KOPT-K1 (cell line): ENCODE results near the gene HLA-DMA.

Experiments used
- H3K27ac ChIP-seq: fragments of 200-600 bp; sonication (generic); 2 replicates; pipeline ENCODE4 v1.5.1; 2016; ENCODE audit warnings: antibody characterized with exemption, mild to moderate bottlenecking, low read depth, low read length; ENCODE audit not compliant: poor library complexity, severe bottlenecking
- H3K36me3 ChIP-seq: fragments of 200-600 bp; sonication (generic); 2 replicates; pipeline ENCODE4 v1.5.1; 2017; ENCODE audit warnings: antibody characterized with exemption, mild to moderate bottlenecking, low read length, moderate library complexity; ENCODE audit not compliant: insufficient read depth
- H3K9me3 ChIP-seq: fragments of 200-600 bp; sonication (generic); 2 replicates; pipeline ENCODE4 v1.5.1; 2017; ENCODE audit warnings: antibody characterized with exemption, low read length, mild to moderate bottlenecking; ENCODE audit not compliant: insufficient read depth, poor library complexity, severe bottlenecking

The HLA-DMA gene

GRCh38 chr6:32935551-32936238 is 17.2 kb downstream of the HLA-DMA start:
- Histone ChIP-seq H3K36me3 (no peaks in the 10 kb centered on the region), H3K27ac (no peak overlapping the region), H3K9me3 (no peaks in the 10 kb centered on the region)

GRCh38 chr6:32933661-32934085 is 19.2 kb downstream of the HLA-DMA start:
- Histone ChIP-seq H3K27ac (no peak overlapping the region), H3K36me3 (no peaks in the 10 kb centered on the region), H3K9me3 (no peaks in the 10 kb centered on the region)

GRCh38 chr6:32932132-32932868 is 20.6 kb downstream of the HLA-DMA start:
- Histone ChIP-seq H3K27ac (no peak overlapping the region), H3K9me3 (no peaks in the 10 kb centered on the region), H3K36me3 (no peaks in the 10 kb centered on the region)

GRCh38 chr6:32931211-32931610 is 21.7 kb downstream of the HLA-DMA start:
- H3K27ac ChIP-seq: no peak overlapping the region
- H3K36me3 ChIP-seq: no peaks in the 10 kb centered on the region
- no peaks in the 10 kb centered on the region for H3K9me3 ChIP-seq

- Histone ChIP-seq H3K27ac (no peak overlapping the region), H3K36me3 (no peaks in the 10 kb centered on the region), H3K9me3 (no peaks in the 10 kb centered on the region)
Observed at GRCh38 chr6:32922083-32922482, 30.8 kb downstream of the HLA-DMA start.

GRCh38 chr6:32920715-32921114 is 32.2 kb downstream of the HLA-DMA start:
- Histone ChIP-seq H3K9me3 (no peaks in the 10 kb centered on the region), H3K36me3 (no peaks in the 10 kb centered on the region), H3K27ac (no peak overlapping the region)

- H3K36me3 ChIP-seq: no peaks in the 10 kb centered on the region
- H3K27ac ChIP-seq: no peak overlapping the region
- H3K9me3 ChIP-seq: no peaks in the 10 kb centered on the region
Observed at GRCh38 chr6:32912951-32913350, 39.9 kb downstream of the HLA-DMA start.

GRCh38 chr6:32908897-32909296 is 44.0 kb downstream of the HLA-DMA start:
- no peaks in the 10 kb centered on the region for H3K9me3 ChIP-seq
- H3K27ac ChIP-seq: no peak overlapping the region
- H3K36me3 ChIP-seq: no peaks in the 10 kb centered on the region

GRCh38 chr6:32906539-32906938 is 46.4 kb downstream of the HLA-DMA start:
- no peaks in the 10 kb centered on the region for H3K9me3 ChIP-seq
- no peak overlapping the region for H3K27ac ChIP-seq
- H3K36me3 ChIP-seq: peaks cover 4% of the 10 kb centered on the region

- no peaks in the 10 kb centered on the region for H3K9me3 ChIP-seq
- H3K27ac ChIP-seq: no peak overlapping the region
- H3K36me3 ChIP-seq: peaks cover 16% of the 10 kb centered on the region
Observed at GRCh38 chr6:32905078-32905477, 47.8 kb downstream of the HLA-DMA start.

- Histone ChIP-seq H3K36me3 (peaks cover 16% of the 10 kb centered on the region), H3K27ac (no peak overlapping the region), H3K9me3 (no peaks in the 10 kb centered on the region)
Observed at GRCh38 chr6:32903952-32904351, 48.9 kb downstream of the HLA-DMA start.
